ENCODE results near the gene PPP1R12B. TPM values are rescaled to one million over a fixed set of nuclear protein-coding genes. Genes with fewer than 3 reads are reported as not detected.

The PPP1R12B gene
- total RNA-seq, 1 donor: 20.6 TPM

DNA sequence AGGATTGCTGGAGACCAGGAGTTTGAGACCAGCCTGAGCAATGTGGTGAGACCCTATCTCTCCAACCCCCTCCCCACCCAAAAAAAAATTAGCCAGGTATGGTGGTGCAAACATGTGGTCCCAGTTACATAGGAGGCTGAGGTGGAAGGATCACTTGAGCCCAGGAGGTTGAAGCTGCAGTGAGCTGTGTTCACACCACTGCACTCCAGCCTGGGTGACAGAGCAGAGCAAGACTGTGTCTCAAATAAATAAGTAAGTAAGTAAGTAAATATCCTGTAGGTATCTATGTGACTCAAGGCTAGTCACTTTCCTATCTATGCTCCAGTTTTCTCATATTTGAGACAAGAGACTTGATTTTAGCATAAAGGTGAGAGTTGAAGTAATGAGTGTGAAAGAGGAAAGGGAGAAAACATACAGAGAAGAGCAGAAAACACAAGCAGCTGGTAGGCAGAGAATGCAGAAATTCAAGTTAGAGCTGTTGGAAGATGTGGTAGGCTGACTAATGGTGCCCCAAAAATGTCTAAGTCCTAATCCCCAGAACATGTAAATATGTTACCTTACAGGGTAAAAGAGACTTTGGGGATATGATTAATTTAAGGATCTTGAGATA is 7.5 kb downstream of the PPP1R12B start:
- Histone ChIP-seq H3K36me3 (ENCODE audit: insufficient read depth, low read length) (no peaks in the 10 kb centered on the region), H3K27me3 (ENCODE audit: insufficient read depth, low read length) (no peaks in the 10 kb centered on the region), H3K27ac (ENCODE audit: low read depth, low read length) (no peak overlapping the region), H2AFZ (ENCODE audit: low read length) (no peak overlapping the region), H3K4me1 (ENCODE audit: insufficient read depth, low read length) (no peaks in the 10 kb centered on the region), H3K9me3 (ENCODE audit: low read depth, low read length) (no peaks in the 10 kb centered on the region), H3K79me2 (ENCODE audit: insufficient read depth, low read length) (peaks cover 71% of the 10 kb centered on the region), H3K4me3 (ENCODE audit: insufficient read depth, low read length) (no peak overlapping the region), H3K4me2 (ENCODE audit: insufficient read depth, low read length) (no peak overlapping the region), H4K20me1 (ENCODE audit: insufficient read depth, low read length) (peaks cover 5% of the 10 kb centered on the region)
- no peak for DNase-seq (ENCODE audit: insufficient read length, low spot score, missing footprints)
- TF ChIP-seq, protein P1, sequence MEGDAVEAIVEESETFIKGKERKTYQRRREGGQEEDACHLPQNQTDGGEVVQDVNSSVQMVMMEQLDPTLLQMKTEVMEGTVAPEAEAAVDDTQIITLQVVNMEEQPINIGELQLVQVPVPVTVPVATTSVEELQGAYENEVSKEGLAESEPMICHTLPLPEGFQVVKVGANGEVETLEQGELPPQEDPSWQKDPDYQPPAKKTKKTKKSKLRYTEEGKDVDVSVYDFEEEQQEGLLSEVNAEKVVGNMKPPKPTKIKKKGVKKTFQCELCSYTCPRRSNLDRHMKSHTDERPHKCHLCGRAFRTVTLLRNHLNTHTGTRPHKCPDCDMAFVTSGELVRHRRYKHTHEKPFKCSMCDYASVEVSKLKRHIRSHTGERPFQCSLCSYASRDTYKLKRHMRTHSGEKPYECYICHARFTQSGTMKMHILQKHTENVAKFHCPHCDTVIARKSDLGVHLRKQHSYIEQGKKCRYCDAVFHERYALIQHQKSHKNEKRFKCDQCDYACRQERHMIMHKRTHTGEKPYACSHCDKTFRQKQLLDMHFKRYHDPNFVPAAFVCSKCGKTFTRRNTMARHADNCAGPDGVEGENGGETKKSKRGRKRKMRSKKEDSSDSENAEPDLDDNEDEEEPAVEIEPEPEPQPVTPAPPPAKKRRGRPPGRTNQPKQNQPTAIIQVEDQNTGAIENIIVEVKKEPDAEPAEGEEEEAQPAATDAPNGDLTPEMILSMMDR (IDR thresholded peaks at IDR 0.05; ENCODE audit: extremely low read depth, low read depth, low read length): no peak

DNA sequence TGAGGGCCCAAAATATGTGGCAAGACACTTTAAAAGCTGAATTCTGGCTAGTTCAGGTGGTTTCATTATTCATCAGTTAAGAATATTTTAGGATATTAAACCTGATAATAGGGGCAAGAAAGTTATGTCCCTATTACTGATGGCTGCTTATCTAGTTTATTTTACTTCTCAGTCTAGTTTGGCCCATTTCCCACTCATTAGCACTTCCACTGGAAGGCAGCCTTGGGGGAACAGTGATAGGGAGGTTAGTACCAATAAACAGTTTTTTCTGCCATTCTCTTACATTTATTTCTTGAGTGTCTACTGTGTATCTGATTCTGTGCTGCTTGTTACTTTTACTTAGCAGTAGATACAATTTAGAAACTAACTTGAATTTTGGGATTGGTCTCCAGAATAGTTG is 9.0 kb downstream of the PPP1R12B start:
- no peak overlapping the region for H3K27ac ChIP-seq (ENCODE audit: low read depth, low read length)
- no peak overlapping the region for H3K4me3 ChIP-seq (ENCODE audit: insufficient read depth, low read length)
- H3K4me1 ChIP-seq (ENCODE audit: insufficient read depth, low read length): no peaks in the 10 kb centered on the region
- H3K27me3 ChIP-seq (ENCODE audit: insufficient read depth, low read length): no peaks in the 10 kb centered on the region
- peaks cover 66% of the 10 kb centered on the region for H3K79me2 ChIP-seq (ENCODE audit: insufficient read depth, low read length)
- H2AFZ ChIP-seq (ENCODE audit: low read length): no peak overlapping the region
- TF ChIP-seq, protein P1 (IDR thresholded peaks at IDR 0.05; ENCODE audit: extremely low read depth, low read depth, low read length): no peak
- H3K4me2 ChIP-seq (ENCODE audit: insufficient read depth, low read length): no peak overlapping the region
- no peak for DNase-seq (ENCODE audit: insufficient read length, low spot score, missing footprints)
- no peaks in the 10 kb centered on the region for H3K9me3 ChIP-seq (ENCODE audit: low read depth, low read length)
- H3K36me3 ChIP-seq (ENCODE audit: insufficient read depth, low read length): no peaks in the 10 kb centered on the region
- H4K20me1 ChIP-seq (ENCODE audit: insufficient read depth, low read length): peaks cover 7% of the 10 kb centered on the region

DNA sequence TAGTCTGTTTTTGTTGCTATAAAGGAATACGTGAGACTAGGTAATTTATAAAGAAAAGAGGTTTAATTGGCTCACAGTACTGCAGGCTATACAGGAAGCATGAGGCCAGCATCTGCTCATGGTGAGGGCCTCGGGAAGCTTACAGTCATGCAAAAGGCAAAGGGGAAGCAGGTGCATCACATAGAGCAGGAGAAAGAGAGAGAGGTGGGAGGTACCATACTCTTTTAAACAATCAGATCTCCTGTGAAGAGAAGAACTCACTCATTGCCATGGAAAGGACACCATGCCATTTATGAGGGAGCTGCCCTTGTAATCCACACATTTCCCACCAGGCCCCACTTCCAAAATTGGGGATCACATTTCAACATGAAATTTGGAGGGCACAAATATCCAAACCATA is 12.7 kb downstream of the PPP1R12B start:
- H3K27me3 ChIP-seq (ENCODE audit: insufficient read depth, low read length): no peaks in the 10 kb centered on the region
- TF ChIP-seq, protein P1 (IDR thresholded peaks at IDR 0.05; ENCODE audit: extremely low read depth, low read depth, low read length): no peak
- H2AFZ ChIP-seq (ENCODE audit: low read length): no peak overlapping the region
- DNase-seq (ENCODE audit: insufficient read length, low spot score, missing footprints): no peak
- no peak overlapping the region for H3K27ac ChIP-seq (ENCODE audit: low read depth, low read length)
- peaks cover 10% of the 10 kb centered on the region for H4K20me1 ChIP-seq (ENCODE audit: insufficient read depth, low read length)
- peaks cover 9% of the 10 kb centered on the region for H3K4me1 ChIP-seq (ENCODE audit: insufficient read depth, low read length)
- no peaks in the 10 kb centered on the region for H3K9me3 ChIP-seq (ENCODE audit: low read depth, low read length)
- no peaks in the 10 kb centered on the region for H3K36me3 ChIP-seq (ENCODE audit: insufficient read depth, low read length)
- no peak overlapping the region for H3K4me2 ChIP-seq (ENCODE audit: insufficient read depth, low read length)
- H3K79me2 ChIP-seq (ENCODE audit: insufficient read depth, low read length): peaks cover 45% of the 10 kb centered on the region
- no peak overlapping the region for H3K4me3 ChIP-seq (ENCODE audit: insufficient read depth, low read length)

DNA sequence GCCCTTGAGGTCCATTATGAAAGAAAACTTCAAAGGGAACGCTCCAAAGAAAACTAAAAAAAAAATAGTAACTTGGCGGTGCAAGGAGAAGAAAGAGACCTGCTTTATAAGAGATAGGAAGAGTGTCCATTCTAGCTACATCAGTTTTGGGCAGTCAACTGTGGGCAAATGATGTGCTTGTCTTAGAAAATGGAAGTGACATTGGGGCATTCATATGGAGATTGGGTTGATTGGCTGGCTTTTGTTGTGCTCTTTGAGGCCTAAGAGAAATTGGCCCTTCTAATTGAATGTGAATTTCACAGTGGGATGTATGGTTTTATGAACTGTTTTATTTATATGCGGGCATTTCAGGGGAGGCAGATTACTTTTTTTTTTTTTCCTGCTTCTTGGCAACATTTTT is 13.2 kb downstream of the PPP1R12B start:
- no peaks in the 10 kb centered on the region for H3K27me3 ChIP-seq (ENCODE audit: insufficient read depth, low read length)
- no peak overlapping the region for H3K4me3 ChIP-seq (ENCODE audit: insufficient read depth, low read length)

More for the DNA sequence above, 13.2 kb downstream of the PPP1R12B start:
- Histone ChIP-seq H3K79me2 (ENCODE audit: insufficient read depth, low read length) (peaks cover 41% of the 10 kb centered on the region), H3K27ac (ENCODE audit: low read depth, low read length) (no peak overlapping the region), H4K20me1 (ENCODE audit: insufficient read depth, low read length) (peaks cover 10% of the 10 kb centered on the region), H2AFZ (ENCODE audit: low read length) (no peak overlapping the region), H3K4me2 (ENCODE audit: insufficient read depth, low read length) (no peak overlapping the region), H3K36me3 (ENCODE audit: insufficient read depth, low read length) (no peaks in the 10 kb centered on the region), H3K4me1 (ENCODE audit: insufficient read depth, low read length) (peaks cover 9% of the 10 kb centered on the region), H3K9me3 (ENCODE audit: low read depth, low read length) (no peaks in the 10 kb centered on the region)
- no peak for DNase-seq (ENCODE audit: insufficient read length, low spot score, missing footprints)
- TF ChIP-seq, protein P1 (IDR thresholded peaks at IDR 0.05; ENCODE audit: extremely low read depth, low read depth, low read length): no peak

Data from osteoblast (primary cell).